ENCODE data around the gene SCMH1.

GRCh38 chr1:41013024-41013423 is 229.1 kb downstream of the SCMH1 start:
- TF ChIP-seq GATA2 (IDR thresholded peaks at IDR 0.05; ENCODE audit: low read depth, low read length) (no peak), GATA3 (IDR thresholded peaks at IDR 0.05; ENCODE audit: low read depth, low read length) (no peak)

All from SH-SY5Y (cell line).